IPS-NIHi7 (cell line): ENCODE data around the gene SORCS1.
"Not testable (repeated sequence)": the region's sequence is repeated elsewhere in the genome, so short reads cannot be mapped to it uniquely, and the experiment has no call there.

ENCODE experiments used
- DNase-seq: peaks from one replicate; pipeline ENCODE4 v3.0.0; 2012; ENCODE audit warnings: mixed read lengths; ENCODE audit errors: extremely low spot score

SORCS1 gene

GRCh38 chr10:107051769-107052168, 112.7 kb downstream of the SORCS1 start:
- DNase-seq: no peak

GRCh38 chr10:107043461-107043860, 121.0 kb downstream of the SORCS1 start:
- no peak for DNase-seq

- no peak for DNase-seq
Measured at GRCh38 chr10:107037192-107038122, 127.0 kb downstream of the SORCS1 start.

- DNase-seq: no peak
Measured at GRCh38 chr10:107033799-107034422, 130.6 kb downstream of the SORCS1 start.

GRCh38 chr10:107032700-107033401, 131.7 kb downstream of the SORCS1 start:
- DNase-seq: no peak

GRCh38 chr10:107031931-107032699, 132.4 kb downstream of the SORCS1 start:
- DNase-seq: no peak

GRCh38 chr10:107028236-107028635, 136.3 kb downstream of the SORCS1 start:
- DNase-seq: no peak

- no peak for DNase-seq
Measured at GRCh38 chr10:107025676-107026075, 138.8 kb downstream of the SORCS1 start.

GRCh38 chr10:107024033-107024432, 140.5 kb downstream of the SORCS1 start:
- DNase-seq: not testable (repeated sequence)

- DNase-seq: no peak
Measured at GRCh38 chr10:107022600-107023354, 141.7 kb downstream of the SORCS1 start.

GRCh38 chr10:107019154-107019553, 145.4 kb downstream of the SORCS1 start:
- DNase-seq: no peak

- DNase-seq: peak; percentile 19
Measured at GRCh38 chr10:107013258-107014006, 151.1 kb downstream of the SORCS1 start.

- DNase-seq: no peak
Measured at GRCh38 chr10:107011992-107012391, 152.5 kb downstream of the SORCS1 start.

GRCh38 chr10:107011105-107011504, 153.4 kb downstream of the SORCS1 start:
- DNase-seq: no peak

GRCh38 chr10:107010531-107010930, 154.0 kb downstream of the SORCS1 start:
- DNase-seq: no peak

GRCh38 chr10:107004362-107004761, 160.1 kb downstream of the SORCS1 start:
- no peak for DNase-seq

- no peak for DNase-seq
Measured at GRCh38 chr10:107002068-107002467, 162.4 kb downstream of the SORCS1 start.

- no peak for DNase-seq
Measured at GRCh38 chr10:106999118-106999707, 165.3 kb downstream of the SORCS1 start.

- no peak for DNase-seq
Measured at GRCh38 chr10:106997721-106998120, 166.8 kb downstream of the SORCS1 start.

GRCh38 chr10:106996510-106996909, 168.0 kb downstream of the SORCS1 start:
- no peak for DNase-seq
